Right lobe of liver (tissue), 4 donors: Measurements from ENCODE around the gene MTHFD2L.

Experiments
- CTCF ChIP-seq, 4 donors: fragments of 200-600 bp in 3 of 4; fragments of 450-650 bp in 1 of 4; IDR thresholded peaks; one replicate each; pipeline versions ENCODE4 v1.5.1 to v1.8.0; 2016 to 2022; ENCODE audit warnings: antibody characterized with exemption in 4 of 4, mild to moderate bottlenecking in 2 of 4
- POLR2A ChIP-seq: fragments of 450-650 bp; IDR thresholded peaks from one replicate; pipeline ENCODE4 v1.6.1; 2017; ENCODE audit warnings: antibody characterized with exemption, mild to moderate bottlenecking
- donor health status: DM: no; HTN: no; CAD: no.
- donor health status: DM: no; HTN: no; CAD: no.
- donor health status: DM: no; HTN: yes; CAD: no.

GRCh38 chr4:74205559-74205958 lies 47.6 kb downstream of the MTHFD2L start:
- TF ChIP-seq POLR2A: no peak
- TF ChIP-seq CTCF (IDR thresholded peaks at IDR 0.05): no peak
